ENCODE measurements around the gene NDUFA5.

The NDUFA5 gene

DNA sequence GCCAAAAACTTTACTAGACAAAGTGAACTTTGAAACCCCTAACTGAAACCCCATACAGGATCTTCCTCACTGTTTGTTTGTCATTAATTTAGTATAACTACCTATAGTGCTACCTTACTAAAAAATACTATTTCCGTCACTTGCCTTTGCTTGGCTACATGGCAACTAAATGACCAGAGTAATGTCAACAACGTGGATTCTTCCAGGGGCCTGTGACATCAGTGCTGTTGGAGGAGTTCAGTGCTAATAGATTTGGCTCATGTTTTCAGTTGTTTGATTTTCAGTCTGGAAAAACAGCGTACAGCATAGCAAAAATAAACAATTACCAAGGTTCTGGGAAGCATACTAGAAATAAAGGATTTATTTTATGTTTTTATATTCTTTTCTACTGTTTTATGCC, 41.0 kb upstream of the NDUFA5 start:
- DNase-seq (ENCODE audit: low read depth), result no peak
- H3K4me3 ChIP-seq (ENCODE audit: control insufficient read depth, low read depth, low read length), result no peak overlapping the region
- TF ChIP-seq, protein P1, sequence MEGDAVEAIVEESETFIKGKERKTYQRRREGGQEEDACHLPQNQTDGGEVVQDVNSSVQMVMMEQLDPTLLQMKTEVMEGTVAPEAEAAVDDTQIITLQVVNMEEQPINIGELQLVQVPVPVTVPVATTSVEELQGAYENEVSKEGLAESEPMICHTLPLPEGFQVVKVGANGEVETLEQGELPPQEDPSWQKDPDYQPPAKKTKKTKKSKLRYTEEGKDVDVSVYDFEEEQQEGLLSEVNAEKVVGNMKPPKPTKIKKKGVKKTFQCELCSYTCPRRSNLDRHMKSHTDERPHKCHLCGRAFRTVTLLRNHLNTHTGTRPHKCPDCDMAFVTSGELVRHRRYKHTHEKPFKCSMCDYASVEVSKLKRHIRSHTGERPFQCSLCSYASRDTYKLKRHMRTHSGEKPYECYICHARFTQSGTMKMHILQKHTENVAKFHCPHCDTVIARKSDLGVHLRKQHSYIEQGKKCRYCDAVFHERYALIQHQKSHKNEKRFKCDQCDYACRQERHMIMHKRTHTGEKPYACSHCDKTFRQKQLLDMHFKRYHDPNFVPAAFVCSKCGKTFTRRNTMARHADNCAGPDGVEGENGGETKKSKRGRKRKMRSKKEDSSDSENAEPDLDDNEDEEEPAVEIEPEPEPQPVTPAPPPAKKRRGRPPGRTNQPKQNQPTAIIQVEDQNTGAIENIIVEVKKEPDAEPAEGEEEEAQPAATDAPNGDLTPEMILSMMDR (conservative IDR thresholded peaks at IDR 0.05; ENCODE audit: control insufficient read depth, insufficient read depth, low read depth, low read length), result no peak

DNA sequence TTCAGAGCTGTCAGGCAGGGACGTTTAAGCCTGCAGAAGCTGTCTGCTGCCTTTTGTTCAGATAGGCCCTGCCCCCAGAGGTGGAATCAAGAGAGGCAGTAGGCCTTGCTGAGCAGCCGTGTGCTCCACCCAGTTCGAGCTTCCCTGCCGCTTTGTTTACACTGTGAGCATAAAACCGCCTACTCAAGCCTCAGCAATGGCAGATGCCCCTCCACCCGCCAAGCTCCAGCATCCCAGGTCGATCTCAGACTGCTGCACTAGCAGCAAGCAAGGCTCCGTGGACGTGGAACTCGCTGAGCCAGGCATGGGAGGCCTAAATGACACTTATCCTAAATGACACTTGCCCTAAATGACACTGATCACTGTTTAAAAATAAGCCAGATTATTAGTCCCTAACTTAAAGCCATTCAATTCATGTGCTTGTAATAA, 37.2 kb upstream of the NDUFA5 start:
- no peak for DNase-seq (ENCODE audit: low read depth)
- no peak overlapping the region for H3K4me3 ChIP-seq (ENCODE audit: control insufficient read depth, low read depth, low read length)

DNA sequence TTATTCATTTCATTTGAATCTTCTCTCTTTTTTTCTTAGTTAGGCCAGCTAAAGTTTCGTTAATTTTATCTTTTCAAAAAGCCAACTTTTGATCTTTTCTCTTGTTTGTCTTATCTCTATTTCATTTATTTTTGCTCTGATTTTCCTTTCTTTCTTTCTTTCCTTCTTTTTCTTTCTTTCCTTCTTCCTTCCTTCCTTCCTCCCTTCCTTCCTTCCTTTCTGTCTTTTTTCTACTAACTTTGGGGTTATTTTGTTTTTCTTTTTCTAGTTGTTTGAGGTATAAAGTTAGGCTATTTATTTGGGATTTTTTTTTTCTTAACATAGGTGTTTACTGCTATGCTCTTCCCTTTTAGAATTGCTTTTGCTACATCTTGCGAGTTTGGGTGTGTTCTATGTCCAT, 30.8 kb upstream of the NDUFA5 start:
- TF ChIP-seq, protein P1 (conservative IDR thresholded peaks at IDR 0.05; ENCODE audit: control insufficient read depth, insufficient read depth, low read depth, low read length), result no peak
- H3K4me3 ChIP-seq (ENCODE audit: control insufficient read depth, low read depth, low read length), result no peak overlapping the region
- no peak for DNase-seq (ENCODE audit: low read depth)

More for the DNA sequence above, 37.2 kb upstream of the NDUFA5 start:
- TF ChIP-seq, protein P1 (conservative IDR thresholded peaks at IDR 0.05; ENCODE audit: control insufficient read depth, insufficient read depth, low read depth, low read length), result no peak

DNA sequence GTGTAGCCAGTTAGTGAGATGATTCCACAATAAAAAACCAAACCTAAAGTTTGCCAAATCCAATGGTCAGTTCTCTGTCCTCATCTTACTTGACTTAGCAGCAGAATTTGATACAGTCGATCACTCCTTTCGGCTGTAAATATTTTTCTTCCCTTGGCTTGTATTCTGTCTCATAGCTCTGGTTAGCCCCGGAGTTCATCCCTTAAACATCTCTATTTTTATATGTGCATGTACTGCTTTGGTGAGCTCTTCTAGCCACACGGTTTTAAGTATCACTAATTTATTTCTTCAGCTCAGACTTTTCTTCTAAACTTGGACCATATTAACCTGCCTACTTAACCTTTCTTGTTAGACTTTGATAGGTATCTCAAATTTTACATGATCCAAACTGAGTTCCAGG, 26.2 kb upstream of the NDUFA5 start:
- no peak overlapping the region for H3K4me3 ChIP-seq (ENCODE audit: control insufficient read depth, low read depth, low read length)
- no peak for DNase-seq (ENCODE audit: low read depth)
- TF ChIP-seq, protein P1 (conservative IDR thresholded peaks at IDR 0.05; ENCODE audit: control insufficient read depth, insufficient read depth, low read depth, low read length), result no peak

DNA sequence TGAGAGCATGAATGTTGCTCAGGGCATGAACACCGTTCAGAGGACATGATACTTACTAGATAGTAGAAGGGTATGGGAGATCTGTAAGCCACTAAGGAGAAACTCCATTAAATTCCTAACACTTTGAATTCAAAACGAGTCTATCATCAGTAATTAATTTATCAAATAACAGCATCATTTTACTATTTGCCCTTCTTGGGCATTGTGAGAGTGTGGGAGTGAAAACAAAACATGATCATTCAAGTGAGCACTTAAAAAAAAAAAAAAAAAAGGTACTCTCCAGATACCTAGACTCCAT, 23.5 kb upstream of the NDUFA5 start:
- no peak for DNase-seq (ENCODE audit: low read depth)
- no peak overlapping the region for H3K4me3 ChIP-seq (ENCODE audit: control insufficient read depth, low read depth, low read length)
- TF ChIP-seq, protein P1 (conservative IDR thresholded peaks at IDR 0.05; ENCODE audit: control insufficient read depth, insufficient read depth, low read depth, low read length), result no peak

DNA sequence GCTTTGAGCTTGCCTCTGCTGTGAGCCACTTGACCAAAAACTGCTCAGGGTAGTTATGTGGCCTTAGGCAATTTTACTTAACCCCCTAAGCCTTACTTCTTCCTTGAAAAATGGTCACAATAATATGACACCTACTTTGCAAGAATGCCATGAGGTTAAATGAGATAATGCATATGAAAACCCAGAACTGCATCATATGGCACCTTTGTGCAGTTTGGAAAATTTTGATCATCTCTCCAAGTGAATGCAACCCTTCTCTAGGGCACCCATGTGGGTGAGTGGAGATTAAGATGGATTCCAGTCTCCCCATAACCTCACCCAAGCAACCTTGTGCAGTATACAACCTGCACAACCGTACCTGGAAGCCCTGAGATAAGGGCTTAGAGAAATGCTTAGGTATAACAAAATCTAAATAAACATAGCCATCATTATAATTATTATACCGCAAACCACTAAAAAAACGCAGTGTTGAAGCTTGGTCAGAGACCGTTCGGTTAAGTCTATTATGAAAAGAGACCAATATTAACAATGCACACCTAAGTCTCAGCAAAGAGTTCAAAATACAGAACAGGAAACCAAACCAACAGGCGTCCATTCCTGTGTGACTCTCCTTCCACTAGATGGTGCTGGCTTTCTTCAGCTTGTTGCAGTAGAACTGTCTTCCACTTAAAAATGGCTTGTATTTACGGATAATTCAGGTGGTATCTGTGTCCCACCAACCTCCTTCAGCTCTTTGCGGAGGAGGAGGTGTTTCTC, 23.0 kb upstream of the NDUFA5 start:
- no peak overlapping the region for H3K4me3 ChIP-seq (ENCODE audit: control insufficient read depth, low read depth, low read length)
- TF ChIP-seq, protein P1 (conservative IDR thresholded peaks at IDR 0.05; ENCODE audit: control insufficient read depth, insufficient read depth, low read depth, low read length), result peak; percentile 96
- DNase-seq (ENCODE audit: low read depth), result peak; percentile 64

DNA sequence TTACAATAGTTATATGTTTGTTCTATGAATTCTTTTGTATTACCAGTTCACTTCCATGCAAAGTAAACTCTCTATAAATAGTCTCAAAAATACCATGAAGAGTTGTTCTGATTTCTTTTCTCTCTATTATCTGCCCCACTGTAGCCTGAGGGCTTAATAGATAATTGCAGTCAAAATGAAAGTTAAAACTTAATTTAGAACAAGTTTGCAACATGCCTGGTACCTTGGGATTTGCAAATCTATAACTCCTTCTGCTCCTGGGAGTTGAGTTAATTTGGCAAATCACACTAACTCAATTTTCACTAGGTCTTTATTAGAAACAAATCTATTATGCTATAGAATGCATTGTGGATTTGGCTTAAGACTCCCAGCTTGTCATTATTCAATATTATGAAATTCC, 21.8 kb upstream of the NDUFA5 start:
- H3K4me3 ChIP-seq (ENCODE audit: control insufficient read depth, low read depth, low read length), result no peak overlapping the region
- TF ChIP-seq, protein P1 (conservative IDR thresholded peaks at IDR 0.05; ENCODE audit: control insufficient read depth, insufficient read depth, low read depth, low read length), result no peak
- DNase-seq (ENCODE audit: low read depth), result no peak
